AG20443 (cell line): ENCODE data around the gene ZFHX3.

Experiments
- DNase-seq: peaks from one replicate; pipeline ENCODE4 v3.0.0; 2012; ENCODE audit warnings: low spot score, mixed read lengths

The ZFHX3 gene

DNA sequence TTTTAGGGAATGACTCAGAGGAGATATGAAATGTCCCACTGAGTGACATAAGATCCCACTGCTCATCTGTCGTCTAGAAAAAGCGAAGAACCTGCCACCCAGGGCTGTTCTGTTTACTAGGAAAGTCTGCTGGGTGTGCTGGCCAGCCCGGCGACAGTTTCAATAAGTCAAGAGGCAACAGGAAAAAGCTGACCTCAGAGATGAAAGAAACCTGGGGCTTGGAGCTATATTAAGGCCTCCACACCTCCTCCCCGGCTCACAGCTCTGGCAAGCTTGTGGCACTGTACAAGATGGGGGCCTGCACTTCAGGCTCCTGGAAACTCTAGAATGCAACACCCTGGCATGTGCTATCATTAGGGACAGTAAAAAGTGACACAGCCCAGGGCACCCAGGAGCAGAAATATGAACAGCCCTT is 10.6 kb downstream of the ZFHX3 start:
- no peak for DNase-seq

DNA sequence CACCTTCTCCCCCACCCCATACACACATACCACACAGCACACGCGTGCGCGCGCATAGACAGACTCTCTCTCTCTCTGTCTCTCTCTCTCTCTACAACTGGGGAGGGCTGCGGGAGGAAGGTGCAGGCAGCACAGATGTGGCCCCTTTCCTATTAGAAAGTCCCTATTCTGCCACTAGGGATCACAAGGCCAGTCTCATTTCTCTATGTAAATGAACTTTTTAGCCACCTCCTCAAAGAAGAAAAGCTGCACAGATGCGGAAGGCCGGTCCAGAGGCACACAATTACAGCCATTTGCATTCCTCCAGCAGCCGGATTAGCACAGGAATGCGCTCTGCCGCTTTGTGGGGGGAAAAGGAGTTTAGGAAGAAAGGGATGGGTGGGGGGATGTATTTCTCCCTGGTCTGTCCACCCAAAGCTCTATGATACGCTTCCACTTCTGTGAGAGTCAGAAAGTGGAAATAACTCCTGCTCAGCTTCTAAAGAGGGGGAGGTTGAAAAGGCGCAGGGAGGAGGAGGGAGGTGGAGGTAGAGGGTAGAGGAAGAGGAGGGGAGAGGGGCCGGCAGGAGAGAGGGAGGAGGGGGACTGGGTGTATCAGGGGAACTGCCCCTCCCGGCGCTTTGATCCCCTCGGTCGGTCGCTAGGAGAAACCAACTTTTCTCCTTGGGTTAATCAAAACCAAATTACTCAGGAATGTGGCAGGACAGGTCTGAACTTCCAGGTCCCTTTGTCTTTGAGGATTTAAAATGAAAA is 11.7 kb downstream of the ZFHX3 start:
- no peak for DNase-seq

- DNase-seq = no peak
Measured at GRCh38 chr16:73034374-73034773, 13.6 kb downstream of the ZFHX3 start.

DNA sequence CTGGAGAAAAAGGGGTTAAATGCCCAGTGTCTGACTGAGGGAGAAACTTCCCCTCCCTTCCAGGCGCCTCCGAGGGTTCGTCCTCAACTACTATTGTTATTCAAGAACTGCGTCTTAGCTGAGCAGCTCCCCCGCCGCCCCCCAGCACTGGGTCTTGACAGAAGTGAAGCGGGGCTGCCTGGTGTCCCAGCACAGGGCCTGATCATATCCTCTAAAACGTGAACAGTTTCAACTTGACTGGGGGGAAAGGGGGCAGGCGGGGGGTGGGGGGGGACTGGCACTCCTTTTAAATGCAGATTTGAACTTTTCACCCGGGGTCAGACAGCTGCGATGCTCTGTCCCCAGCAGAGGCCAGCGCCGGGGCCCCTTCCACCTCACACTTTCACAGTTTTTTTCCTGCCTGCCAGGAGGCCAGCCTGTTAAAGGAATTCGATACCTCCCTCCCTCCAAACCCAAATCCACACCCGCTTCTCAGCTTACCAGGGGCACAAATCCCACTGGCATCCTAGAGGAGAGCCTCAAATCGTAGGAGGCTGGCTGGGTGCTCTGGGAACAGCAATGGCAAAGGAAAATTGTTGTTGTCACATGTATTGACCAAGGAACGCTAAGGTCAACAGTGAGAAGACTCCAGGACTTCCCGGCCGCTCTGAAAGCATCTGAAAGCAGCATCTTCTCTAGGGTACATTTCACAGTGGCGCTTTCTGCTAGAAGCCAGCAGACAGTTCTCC is 14.5 kb downstream of the ZFHX3 start:
- DNase-seq = no peak

GRCh38 chr16:73032541-73033270 is 15.2 kb downstream of the ZFHX3 start:
- DNase-seq = no peak

DNA sequence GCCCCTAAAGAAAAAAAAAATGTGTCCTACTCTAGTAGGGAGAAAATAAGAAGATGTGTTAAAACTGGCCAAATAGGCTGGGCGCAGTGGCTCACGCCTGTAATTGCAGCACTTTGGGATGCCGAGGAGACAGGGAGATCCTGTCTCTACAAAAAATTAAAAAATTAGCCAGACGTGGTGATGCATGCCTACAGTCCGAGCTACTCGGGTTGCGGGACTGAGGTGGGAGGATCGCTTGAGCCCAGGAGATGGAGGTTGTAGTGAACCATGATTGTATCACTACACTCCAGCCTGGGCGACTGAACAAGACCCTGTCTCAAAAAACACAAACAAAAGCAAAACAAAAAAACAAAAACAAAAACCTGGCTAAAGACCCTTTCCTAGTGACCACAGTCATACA is 15.9 kb downstream of the ZFHX3 start:
- DNase-seq = no peak

- DNase-seq = peak; percentile 66
Measured at GRCh38 chr16:73031155-73031866, 16.6 kb downstream of the ZFHX3 start.

- DNase-seq = no peak
Measured at GRCh38 chr16:73028721-73029361, 19.1 kb downstream of the ZFHX3 start.

GRCh38 chr16:73028263-73028662 is 19.7 kb downstream of the ZFHX3 start:
- no peak for DNase-seq

DNA sequence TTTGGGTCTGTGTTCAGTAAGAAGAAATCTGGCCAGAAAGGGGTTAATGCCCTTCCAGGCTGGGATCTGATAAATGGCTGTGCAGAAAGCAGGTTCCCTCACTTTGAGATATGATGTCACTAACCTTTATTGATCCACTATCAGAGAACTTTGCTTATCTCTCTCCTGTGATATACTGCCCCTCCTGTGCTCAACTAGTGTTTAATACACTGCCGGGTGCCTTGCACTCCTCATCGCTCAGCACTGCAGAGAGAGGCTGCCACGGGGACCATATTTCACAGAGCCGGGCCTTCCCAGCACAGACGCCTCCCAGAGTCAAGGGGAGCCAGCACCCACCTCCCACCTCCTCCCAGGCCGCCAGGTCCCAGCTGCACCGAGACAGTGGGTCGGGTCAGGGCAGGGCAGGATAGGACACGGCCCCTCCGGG is 20.2 kb downstream of the ZFHX3 start:
- DNase-seq = no peak

DNA sequence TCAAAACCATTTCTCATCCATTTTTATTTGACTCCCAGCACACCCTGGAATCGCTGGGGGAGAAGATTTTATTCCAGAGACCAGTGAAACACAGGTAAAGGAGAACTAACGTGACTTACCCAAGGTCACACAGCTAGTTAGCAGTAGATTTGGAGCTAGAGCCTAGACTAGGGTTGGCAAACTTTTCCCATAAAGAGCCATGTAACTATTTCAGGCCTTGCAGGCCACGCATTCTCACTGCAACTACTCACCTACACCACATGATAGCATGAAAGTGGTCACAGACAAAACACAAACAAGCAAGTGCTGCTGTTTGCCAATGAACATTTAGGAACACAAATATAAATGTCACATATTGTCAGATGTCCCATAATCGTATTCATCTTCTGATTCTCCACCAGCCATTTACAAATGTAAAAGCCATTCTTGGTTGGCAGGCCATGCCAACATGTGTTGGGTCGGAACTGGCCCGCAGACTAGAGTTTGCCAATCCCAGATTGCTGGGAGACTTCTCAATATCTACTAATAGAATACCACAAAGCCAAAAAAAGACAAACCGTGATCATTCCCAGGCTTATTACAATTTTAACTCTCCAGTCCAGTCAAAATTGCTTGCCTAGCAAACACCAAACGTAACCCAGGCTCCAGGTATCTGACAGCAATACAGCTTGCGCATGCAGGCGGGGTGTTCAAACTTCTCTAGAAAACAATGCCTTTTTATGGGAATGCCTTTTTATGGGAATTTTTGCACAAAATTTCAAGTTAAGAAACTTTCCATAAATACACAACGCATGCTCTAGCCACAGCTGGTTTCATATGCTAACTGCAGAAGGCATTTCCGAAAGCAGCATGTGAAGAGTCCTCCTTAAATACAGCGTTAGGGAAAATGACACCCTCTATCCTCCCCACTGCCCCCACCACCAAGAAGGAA is 20.9 kb downstream of the ZFHX3 start:
- no peak for DNase-seq

GRCh38 chr16:73025856-73026210 is 22.1 kb downstream of the ZFHX3 start:
- no peak for DNase-seq

DNA sequence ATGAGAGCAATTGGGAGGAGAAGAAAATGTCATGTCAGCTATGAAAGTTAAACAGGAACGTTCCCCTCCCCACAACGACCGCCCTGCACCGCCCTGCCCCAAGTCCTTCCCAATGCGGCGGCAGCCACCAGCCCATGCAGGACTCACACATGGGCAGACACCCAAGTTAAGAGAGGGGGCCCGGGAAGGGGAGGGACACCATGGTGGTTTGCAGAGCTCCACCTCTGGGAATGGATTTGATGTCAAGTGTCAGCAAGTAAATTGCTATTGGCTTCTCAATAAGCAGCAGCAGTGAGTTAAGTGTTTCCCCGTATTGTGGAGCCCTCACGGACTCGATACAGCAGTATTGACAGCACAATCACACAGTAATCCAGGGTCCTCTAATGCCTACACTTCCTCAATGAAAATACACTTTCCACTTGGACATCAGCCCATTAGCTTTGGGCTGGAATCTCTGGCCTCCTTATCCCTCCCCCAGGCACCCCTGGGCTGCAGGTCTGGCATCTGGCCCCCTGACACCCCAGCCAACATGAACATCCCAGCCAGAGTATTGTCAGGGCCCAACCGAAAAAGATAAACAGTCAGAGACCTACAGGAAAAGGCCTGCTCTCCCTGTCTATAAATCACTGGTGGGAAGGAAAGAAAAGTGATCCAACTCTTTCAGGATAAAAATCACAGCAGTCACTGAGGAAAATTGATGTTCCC is 22.6 kb downstream of the ZFHX3 start:
- no peak for DNase-seq

GRCh38 chr16:73024571-73025105 is 23.3 kb downstream of the ZFHX3 start:
- no peak for DNase-seq

- no peak for DNase-seq
Measured at GRCh38 chr16:73023752-73024570, 24.0 kb downstream of the ZFHX3 start.

GRCh38 chr16:73023320-73023719 is 24.6 kb downstream of the ZFHX3 start:
- no peak for DNase-seq

GRCh38 chr16:73022534-73022933 is 25.4 kb downstream of the ZFHX3 start:
- DNase-seq = no peak

DNA sequence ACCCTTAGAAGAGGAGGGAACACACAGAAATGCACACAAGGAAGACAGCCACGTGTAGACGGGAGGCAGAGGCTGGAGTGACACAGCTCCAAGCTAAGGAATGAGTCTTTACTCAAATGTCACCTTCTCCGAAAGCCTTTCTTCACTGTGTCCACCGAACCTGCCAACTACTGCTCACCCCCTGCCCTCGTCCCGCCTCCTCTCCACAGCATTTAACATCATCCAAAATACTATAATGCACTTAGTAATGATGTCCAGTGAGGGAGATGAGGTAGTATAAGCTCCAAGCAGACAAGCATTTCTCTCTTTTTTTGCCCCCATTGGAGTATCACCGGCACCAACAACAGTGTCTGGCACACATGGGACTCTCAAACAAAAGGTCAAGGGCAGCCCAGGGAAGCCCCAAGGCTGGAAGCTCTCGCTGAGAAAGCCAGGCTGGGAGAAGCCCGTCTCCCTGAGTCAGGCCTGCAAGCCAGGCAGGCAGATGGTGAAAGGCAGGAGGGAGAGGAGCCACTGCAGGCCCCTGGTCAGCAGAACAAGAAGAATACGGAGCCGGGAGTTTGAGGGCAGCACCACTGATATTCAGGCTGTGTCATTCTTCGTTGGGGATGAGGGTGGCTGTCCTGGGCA is 25.9 kb downstream of the ZFHX3 start:
- no peak for DNase-seq
